Neural cell (in vitro differentiated cells): Measurements from ENCODE around the gene SMC1A. TPM values are rescaled to one million over a fixed set of nuclear protein-coding genes. Genes with fewer than 3 reads are reported as not detected.
"Not testable (repeated sequence)": the region's sequence is repeated elsewhere in the genome, so short reads cannot be mapped to it uniquely, and the experiment has no call there.

Experiments
- H2AFZ ChIP-seq: fragments of 200-600, 300-800 bp; sonication (generic), shearing (Covaris generic); 2 replicates; pipeline ENCODE4 v1.6.0; 2014; ENCODE audit warnings: low read depth, mild to moderate bottlenecking, antibody characterized with exemption, low read length, moderate library complexity
- H3F3A ChIP-seq: fragments of 200-600 bp; shearing (Covaris generic); 2 replicates; pipeline ENCODE4 v1.6.1; 2016; ENCODE audit warnings: mild to moderate bottlenecking, moderate library complexity, mixed read lengths, antibody characterized with exemption, low read length; ENCODE audit not compliant: insufficient read depth, poor library complexity, severe bottlenecking
- H3K27ac ChIP-seq: fragments of 200-600, 300-800 bp; sonication (generic), shearing (Covaris generic); 2 replicates; pipeline ENCODE4 v1.5.1; 2014; ENCODE audit warnings: mild to moderate bottlenecking, low read length, moderate library complexity
- H3K27me3 ChIP-seq: fragments of 300-800, 200-600 bp; sonication (generic), shearing (Covaris generic); 2 replicates; pipeline ENCODE4 v1.6.0; 2014; ENCODE audit warnings: mild to moderate bottlenecking, low read depth, low read length, moderate library complexity; ENCODE audit not compliant: insufficient read depth
- H3K36me3 ChIP-seq: fragments of 300-800, 200-600 bp; sonication (generic), shearing (Covaris generic); 2 replicates; pipeline ENCODE4 v1.5.1; 2014; ENCODE audit warnings: mild to moderate bottlenecking, antibody characterized with exemption, low read length, moderate library complexity; ENCODE audit not compliant: insufficient read depth
- H3K4me2 ChIP-seq: fragments of 300-800, 200-600 bp; sonication (generic), shearing (Covaris generic); 2 replicates; pipeline ENCODE4 v1.6.0; 2014; ENCODE audit warnings: mild to moderate bottlenecking, low read length
- H3K4me3 ChIP-seq: fragments of 300-800, 200-600 bp; sonication (generic), shearing (Covaris generic); 2 replicates; pipeline ENCODE4 v1.5.1; 2014; ENCODE audit warnings: mild to moderate bottlenecking, low read length, moderate library complexity
- H3K79me2 ChIP-seq: fragments of 200-600 bp; shearing (Covaris generic); replicated peaks from 2 replicates; pipeline ENCODE4 v1.6.0; 2014; ENCODE audit warnings: mild to moderate bottlenecking, low read length, moderate library complexity; ENCODE audit not compliant: insufficient read depth
- H3K9ac ChIP-seq: fragments of 300-800, 200-600 bp; sonication (generic), shearing (Covaris generic); 2 replicates; pipeline ENCODE4 v1.6.1; 2016; ENCODE audit warnings: mild to moderate bottlenecking, low read length, mixed read lengths
- H3K9me2 ChIP-seq: fragments of 200-600 bp; shearing (Covaris generic); 2 replicates; pipeline ENCODE4 v1.6.1; 2016; ENCODE audit warnings: mild to moderate bottlenecking, low read length, mixed read lengths; ENCODE audit not compliant: insufficient read depth
- H3K9me3 ChIP-seq: fragments of 200-600, 300-800 bp; sonication (generic), shearing (Covaris generic); 2 replicates; pipeline ENCODE4 v1.6.1; 2016; ENCODE audit warnings: mild to moderate bottlenecking, mixed run types, low read length, moderate library complexity, mixed read lengths
- H4K20me1 ChIP-seq: fragments of 200-600 bp; shearing (Covaris generic); 2 replicates; pipeline ENCODE4 v1.6.1; 2016; ENCODE audit warnings: mild to moderate bottlenecking, mixed run types; ENCODE audit not compliant: insufficient read depth
- EP300 ChIP-seq: fragments of 450-650 bp; conservative IDR thresholded peaks from 2 replicates; pipeline ENCODE4 v1.6.1; 2014; ENCODE audit warnings: antibody characterized with exemption, mild to moderate bottlenecking, moderate library complexity; ENCODE audit not compliant: poor library complexity, severe bottlenecking
- EZH2 ChIP-seq: fragments of 200-600, 300-800 bp; shearing (Covaris generic), sonication (generic); IDR thresholded peaks from 2 replicates; pipeline ENCODE4 v1.6.1; 2014; ENCODE audit warnings: antibody characterized with exemption, low read length, borderline replicate concordance, mild to moderate bottlenecking; ENCODE audit not compliant: insufficient read depth, poor library complexity, severe bottlenecking
- MXI1 ChIP-seq: fragments of 450-650 bp; conservative IDR thresholded peaks from 2 replicates; pipeline ENCODE4 v1.6.1; 2014; ENCODE audit warnings: antibody characterized with exemption, mild to moderate bottlenecking; ENCODE audit not compliant: poor library complexity, severe bottlenecking
- POLR2AphosphoS5 ChIP-seq: IDR thresholded peaks from 2 replicates; pipeline ENCODE4 v1.6.1; 2012
- RAD21 ChIP-seq: fragments of 450-650 bp; conservative IDR thresholded peaks from 2 replicates; pipeline ENCODE4 v1.6.1; 2014; ENCODE audit warnings: antibody characterized with exemption, mild to moderate bottlenecking, moderate library complexity
- SMC3 ChIP-seq: fragments of 450-650 bp; conservative IDR thresholded peaks from 2 replicates; pipeline ENCODE4 v1.6.1; 2014; ENCODE audit warnings: antibody characterized with exemption, mild to moderate bottlenecking, moderate library complexity; ENCODE audit not compliant: poor library complexity
- TAF1 ChIP-seq: IDR thresholded peaks from 2 replicates; pipeline ENCODE4 v1.6.1; 2012; ENCODE audit warnings: low read depth
- polyA plus RNA-seq: library from polyadenylated mRNA; depleted of rRNA; stranded (reverse); fragments of >200 nt; gene quantifications from 2 replicates; pipeline ENCODE4 v1.2.3, GENCODE V29; 2014
- TF ChIP-seq, protein P1 (sequence below): fragments of 450-650 bp; IDR thresholded peaks from 2 replicates; pipeline ENCODE4 v1.5.1; 2014; ENCODE audit warnings: antibody characterized with exemption, mild to moderate bottlenecking, moderate library complexity; ENCODE audit not compliant: poor library complexity, severe bottlenecking
- TF ChIP-seq, protein P2 (sequence below): IDR thresholded peaks from 2 replicates; pipeline ENCODE4 v1.6.1; 2012; ENCODE audit warnings: borderline replicate concordance

SMC1A gene
- polyA plus RNA-seq, 1 donor from 2014 or later = 11.4 TPM

DNA sequence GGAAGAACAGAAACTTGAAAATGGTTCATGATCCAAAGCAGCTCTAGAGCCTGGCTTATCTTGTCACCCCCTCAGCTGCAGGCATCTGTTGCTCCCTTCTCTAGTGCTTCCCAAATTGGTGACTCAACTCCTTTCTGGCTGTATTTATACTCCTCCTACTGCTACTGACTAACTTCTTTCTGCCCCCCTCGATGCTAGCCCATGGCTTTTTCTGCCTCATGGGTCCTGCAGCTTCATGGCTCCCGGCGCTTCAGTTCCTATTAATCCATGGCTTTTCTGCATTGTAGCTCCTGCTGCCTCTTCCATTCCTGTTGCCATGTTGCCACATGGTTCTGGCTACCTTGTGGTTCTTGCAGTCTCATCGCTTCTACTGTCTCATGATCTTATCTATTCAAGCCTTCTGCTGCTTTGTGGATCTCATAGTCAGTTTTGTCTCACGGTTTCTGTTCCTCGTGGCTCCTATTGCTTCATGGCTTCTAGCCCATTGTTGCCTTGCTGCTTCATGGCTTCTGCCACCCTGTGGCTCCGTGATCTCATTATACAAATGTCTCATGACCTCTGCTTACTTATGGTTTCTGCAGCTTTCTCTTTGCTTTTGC, 48.1 kb downstream of the SMC1A start:
- Histone ChIP-seq H3F3A (no peaks in the 10 kb centered on the region), H3K4me3 (no peak overlapping the region), H3K27me3 (no peaks in the 10 kb centered on the region), H3K9me3 (no peaks in the 10 kb centered on the region), H4K20me1 (no peaks in the 10 kb centered on the region), H3K27ac (no peak overlapping the region), H3K36me3 (no peaks in the 10 kb centered on the region), H3K9ac (no peak overlapping the region), H3K79me2 (no peaks in the 10 kb centered on the region), H3K4me2 (no peak overlapping the region), H3K9me2 (no peaks in the 10 kb centered on the region), H2AFZ (no peak overlapping the region)
- TF ChIP-seq EP300 (no peak), SMC3 (no peak), RAD21 (no peak), EZH2 (no peak), TAF1 (no peak), POLR2AphosphoS5 (no peak), MXI1 (no peak)
- TF ChIP-seq, protein P1, sequence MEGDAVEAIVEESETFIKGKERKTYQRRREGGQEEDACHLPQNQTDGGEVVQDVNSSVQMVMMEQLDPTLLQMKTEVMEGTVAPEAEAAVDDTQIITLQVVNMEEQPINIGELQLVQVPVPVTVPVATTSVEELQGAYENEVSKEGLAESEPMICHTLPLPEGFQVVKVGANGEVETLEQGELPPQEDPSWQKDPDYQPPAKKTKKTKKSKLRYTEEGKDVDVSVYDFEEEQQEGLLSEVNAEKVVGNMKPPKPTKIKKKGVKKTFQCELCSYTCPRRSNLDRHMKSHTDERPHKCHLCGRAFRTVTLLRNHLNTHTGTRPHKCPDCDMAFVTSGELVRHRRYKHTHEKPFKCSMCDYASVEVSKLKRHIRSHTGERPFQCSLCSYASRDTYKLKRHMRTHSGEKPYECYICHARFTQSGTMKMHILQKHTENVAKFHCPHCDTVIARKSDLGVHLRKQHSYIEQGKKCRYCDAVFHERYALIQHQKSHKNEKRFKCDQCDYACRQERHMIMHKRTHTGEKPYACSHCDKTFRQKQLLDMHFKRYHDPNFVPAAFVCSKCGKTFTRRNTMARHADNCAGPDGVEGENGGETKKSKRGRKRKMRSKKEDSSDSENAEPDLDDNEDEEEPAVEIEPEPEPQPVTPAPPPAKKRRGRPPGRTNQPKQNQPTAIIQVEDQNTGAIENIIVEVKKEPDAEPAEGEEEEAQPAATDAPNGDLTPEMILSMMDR = no peak
- TF ChIP-seq, protein P2, sequence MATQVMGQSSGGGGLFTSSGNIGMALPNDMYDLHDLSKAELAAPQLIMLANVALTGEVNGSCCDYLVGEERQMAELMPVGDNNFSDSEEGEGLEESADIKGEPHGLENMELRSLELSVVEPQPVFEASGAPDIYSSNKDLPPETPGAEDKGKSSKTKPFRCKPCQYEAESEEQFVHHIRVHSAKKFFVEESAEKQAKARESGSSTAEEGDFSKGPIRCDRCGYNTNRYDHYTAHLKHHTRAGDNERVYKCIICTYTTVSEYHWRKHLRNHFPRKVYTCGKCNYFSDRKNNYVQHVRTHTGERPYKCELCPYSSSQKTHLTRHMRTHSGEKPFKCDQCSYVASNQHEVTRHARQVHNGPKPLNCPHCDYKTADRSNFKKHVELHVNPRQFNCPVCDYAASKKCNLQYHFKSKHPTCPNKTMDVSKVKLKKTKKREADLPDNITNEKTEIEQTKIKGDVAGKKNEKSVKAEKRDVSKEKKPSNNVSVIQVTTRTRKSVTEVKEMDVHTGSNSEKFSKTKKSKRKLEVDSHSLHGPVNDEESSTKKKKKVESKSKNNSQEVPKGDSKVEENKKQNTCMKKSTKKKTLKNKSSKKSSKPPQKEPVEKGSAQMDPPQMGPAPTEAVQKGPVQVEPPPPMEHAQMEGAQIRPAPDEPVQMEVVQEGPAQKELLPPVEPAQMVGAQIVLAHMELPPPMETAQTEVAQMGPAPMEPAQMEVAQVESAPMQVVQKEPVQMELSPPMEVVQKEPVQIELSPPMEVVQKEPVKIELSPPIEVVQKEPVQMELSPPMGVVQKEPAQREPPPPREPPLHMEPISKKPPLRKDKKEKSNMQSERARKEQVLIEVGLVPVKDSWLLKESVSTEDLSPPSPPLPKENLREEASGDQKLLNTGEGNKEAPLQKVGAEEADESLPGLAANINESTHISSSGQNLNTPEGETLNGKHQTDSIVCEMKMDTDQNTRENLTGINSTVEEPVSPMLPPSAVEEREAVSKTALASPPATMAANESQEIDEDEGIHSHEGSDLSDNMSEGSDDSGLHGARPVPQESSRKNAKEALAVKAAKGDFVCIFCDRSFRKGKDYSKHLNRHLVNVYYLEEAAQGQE = no peak

DNA sequence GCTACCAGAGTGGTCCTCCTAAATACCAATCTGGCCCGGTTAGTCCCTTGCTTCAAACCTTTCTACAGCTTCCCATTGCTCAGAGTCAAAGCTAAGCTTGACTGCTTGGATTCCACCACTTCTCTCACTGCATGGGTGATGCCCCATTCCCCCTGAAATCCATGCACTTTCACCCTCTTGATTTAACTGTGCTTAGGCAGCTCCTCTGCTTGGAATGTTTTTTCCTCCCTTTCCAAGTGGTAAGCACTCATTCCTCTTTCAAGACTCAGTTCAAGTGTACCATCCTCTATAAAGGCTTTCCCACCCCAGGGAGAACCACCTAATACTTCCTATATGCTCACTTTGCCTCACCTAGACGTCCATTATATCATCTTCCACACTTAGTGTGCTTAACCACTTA, 49.1 kb downstream of the SMC1A start:
- H3K4me2 ChIP-seq = no peak overlapping the region
- H3K9me3 ChIP-seq = no peaks in the 10 kb centered on the region
- H2AFZ ChIP-seq = no peak overlapping the region
- no peak overlapping the region for H3K27ac ChIP-seq
- no peak for TF ChIP-seq TAF1
- TF ChIP-seq, protein P2 = no peak
- TF ChIP-seq MXI1 = no peak
- TF ChIP-seq SMC3 = no peak
- no peak for TF ChIP-seq EZH2
- no peak for TF ChIP-seq RAD21
- TF ChIP-seq, protein P1 = no peak
- TF ChIP-seq EP300 = no peak
- no peak for TF ChIP-seq POLR2AphosphoS5
- H3K4me3 ChIP-seq = no peak overlapping the region
- no peaks in the 10 kb centered on the region for H4K20me1 ChIP-seq
- H3K27me3 ChIP-seq = no peaks in the 10 kb centered on the region
- H3F3A ChIP-seq = no peaks in the 10 kb centered on the region
- H3K9ac ChIP-seq = no peak overlapping the region
- no peaks in the 10 kb centered on the region for H3K36me3 ChIP-seq
- no peaks in the 10 kb centered on the region for H3K79me2 ChIP-seq
- no peaks in the 10 kb centered on the region for H3K9me2 ChIP-seq

DNA sequence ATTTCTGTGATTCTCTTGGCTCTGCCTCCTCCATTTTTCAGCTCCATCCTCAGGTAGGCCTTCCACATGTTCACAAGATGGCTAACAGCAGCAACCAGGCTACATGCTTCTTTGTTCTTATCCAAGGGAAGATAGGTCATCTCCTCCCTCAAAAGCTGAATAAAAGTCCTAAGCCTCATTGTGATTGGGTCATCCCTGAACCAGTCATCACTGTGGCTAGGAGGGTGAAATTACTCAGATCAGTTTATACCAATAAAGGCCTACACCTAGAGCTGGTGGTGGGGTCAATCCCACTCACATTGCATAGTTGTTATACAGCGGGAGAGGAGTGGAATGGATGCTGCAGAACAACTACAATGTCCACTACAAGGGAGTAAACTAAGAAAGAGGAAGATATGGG, 56.0 kb downstream of the SMC1A start:
- H3K9me2 ChIP-seq = not testable (repeated sequence)

More for the DNA sequence above, 56.0 kb downstream of the SMC1A start:
- not testable (repeated sequence) for H3K4me2 ChIP-seq, H3K4me3 ChIP-seq, H2AFZ ChIP-seq, H3K36me3 ChIP-seq, H3K9me3 ChIP-seq, H3K27me3 ChIP-seq, H3F3A ChIP-seq, H4K20me1 ChIP-seq, H3K9ac ChIP-seq, H3K27ac ChIP-seq, H3K79me2 ChIP-seq
